Stomach (tissue), 9 donors: ENCODE measurements around the gene WDR7. TPM values are rescaled to one million over a fixed set of nuclear protein-coding genes. Genes with fewer than 3 reads are reported as not detected.

Experiments used
- DNase-seq, 2 donors: peaks; one replicate each; pipeline versions ENCODE4 v3.0.0 to v3.0.0-alpha.2; 2013 to 2019
- H3K27ac ChIP-seq, 5 donors: fragments of 200-600 bp in 4 of 5; sonication (generic) in 4 of 5; one replicate each; pipeline ENCODE4 v1.5.1; 2013 to 2019; ENCODE audit warnings: mild to moderate bottlenecking in 1 of 5, moderate library complexity in 1 of 5
- H3K27me3 ChIP-seq, 3 donors: fragments of 200-600 bp; sonication (generic); one replicate each; pipeline ENCODE4 v1.5.1; 2017 to 2019; ENCODE audit warnings: mixed run types in 1 of 3
- H3K36me3 ChIP-seq, 4 donors: fragments of 200-600 bp; sonication (generic); 1 replicate in 3 of 4; 2 replicates in 1 of 4; pipeline ENCODE4 v1.5.1; 2016 to 2019
- H3K4me1 ChIP-seq, 4 donors: fragments of 200-600 bp; sonication (generic); one replicate each; pipeline ENCODE4 v1.5.1; 2016 to 2019
- H3K4me3 ChIP-seq, 4 donors: fragments of 200-600 bp; sonication (generic) in 3 of 4; one replicate each; pipeline ENCODE4 v1.5.1; 2016 to 2019; ENCODE audit warnings: mild to moderate bottlenecking in 1 of 4
- H3K9me3 ChIP-seq, 4 donors: fragments of 200-600 bp; sonication (generic); one replicate each; pipeline ENCODE4 v1.5.1; 2016 to 2019
- CTCF ChIP-seq, 7 experiments: fragments of 450-650 bp in 4 of 7; fragments of 200-600 bp in 3 of 7; sonication (generic) in 3 of 7; IDR thresholded peaks; one replicate each; pipeline ENCODE4 v1.5.1; 2016 to 2019; ENCODE audit warnings: antibody characterized with exemption in 7 of 7, control low read depth in 2 of 7, mild to moderate bottlenecking in 1 of 7
- EP300 ChIP-seq: sonication (generic); formaldehyde crosslinking; IDR thresholded peaks from one replicate; pipeline ENCODE4 v1.6.1; 2017; ENCODE audit warnings: antibody characterized with exemption
- POLR2A ChIP-seq, 4 donors: fragments of 450-650 bp; IDR thresholded peaks; one replicate each; pipeline ENCODE4 v1.6.1; 2016; ENCODE audit warnings: antibody characterized with exemption in 4 of 4, control low read depth in 2 of 4, mild to moderate bottlenecking in 1 of 4, moderate library complexity in 1 of 4
- POLR2AphosphoS5 ChIP-seq, 3 donors: sonication (generic); formaldehyde crosslinking; IDR thresholded peaks; one replicate each; pipeline ENCODE4 v1.6.1; 2016; ENCODE audit warnings: antibody characterized with exemption in 3 of 3
- WGBS, 5 donors: extraction: QIAGEN DNeasy Blood & Tissue Kit in 3 of 5; methylation state at CpG; one replicate each; pipeline versions ENCODE4 v1.1.5 to v1.1.7; 2013 to 2018; 5-methylcytosine and 5-hydroxymethylcytosine counted together
- intact Hi-C: fragments of 100-400 bp; cut with DNase I; formaldehyde crosslinking; loops from one replicate; pipeline ENCODE4 v1.15.1; 2023; ENCODE audit warnings: low total_unique reads
- polyA plus RNA-seq, 3 donors: library from polyadenylated mRNA; stranded (reverse); fragments of 200-250 nt; gene quantifications; one replicate each; pipeline ENCODE4 v1.2.3, GENCODE V29; 2013
- total RNA-seq, 5 donors: library from RNA; depleted of rRNA; stranded (reverse); fragments of >200 nt; gene quantifications; one replicate each; pipeline versions ENCODE4 v1.1.0 to v1.2.3, GENCODE V29; 2014 to 2016
- donor health status: healthy with polysubstance abuse.
- donor health status: Bipolar disorder and iron deficiency.
- donor health status: healthy.

The WDR7 gene
- total and polyA plus RNA-seq, 8 donors = 1.7 to 250 (median 47.2) TPM

- Histone ChIP-seq H3K27ac (no peak overlapping the region), H3K4me3 (no peak overlapping the region), H3K4me1 (peaks cover 0 to 4% (median 0%) of the 10 kb centered on the region in 4 donors), H3K27me3 (no peaks in the 10 kb centered on the region), H3K36me3 (no peaks in the 10 kb centered on the region), H3K9me3 (no peaks in the 10 kb centered on the region)
- DNase-seq = no peak
- TF ChIP-seq EP300 (no peak), POLR2AphosphoS5 (IDR thresholded peaks at IDR 0.05) (no peak), CTCF (IDR thresholded peaks at IDR 0.05) (no peak), POLR2A (IDR thresholded peaks at IDR 0.05) (no peak)
- WGBS, 5 donors = 34 to 57% (median 52%) methylated on average over 1 of the region's 1 CpG
- intact Hi-C loops = no loop called here
Measured at GRCh38 chr18:56983275-56983992, 332.3 kb downstream of the WDR7 start.

DNA sequence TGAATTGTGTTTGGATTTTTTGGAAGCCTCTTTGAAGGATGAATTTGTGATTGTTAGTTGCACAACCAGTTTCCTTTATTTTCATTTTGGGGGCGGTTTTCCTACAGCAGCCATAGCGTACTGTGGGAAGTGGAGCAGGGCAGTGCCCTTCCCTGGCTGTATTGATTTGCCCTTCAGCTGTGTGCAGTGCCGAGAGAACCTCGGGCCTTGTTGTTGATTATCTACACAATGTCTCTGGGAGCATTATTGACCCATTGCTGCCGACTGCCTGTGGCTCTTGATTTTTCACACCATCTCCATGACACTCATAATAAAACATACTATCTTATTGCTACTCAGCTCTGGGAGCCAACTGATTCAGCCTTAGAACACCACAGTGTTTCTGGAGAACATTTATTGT, 333.6 kb downstream of the WDR7 start:
- Histone ChIP-seq H3K27ac (no peak overlapping the region), H3K9me3 (no peaks in the 10 kb centered on the region), H3K27me3 (no peaks in the 10 kb centered on the region), H3K4me3 (no peak overlapping the region), H3K4me1 (peaks cover 0 to 4% (median 0%) of the 10 kb centered on the region in 4 donors), H3K36me3 (no peaks in the 10 kb centered on the region)
- 58 to 83% (median 69%) methylated on average over 5 of the region's 5 CpGs for WGBS, 5 donors
- TF ChIP-seq CTCF (IDR thresholded peaks at IDR 0.05) = no peak
- TF ChIP-seq POLR2A (IDR thresholded peaks at IDR 0.05) = no peak
- TF ChIP-seq POLR2AphosphoS5 (IDR thresholded peaks at IDR 0.05) = no peak
- no peak for TF ChIP-seq EP300
- DNase-seq = peak in 1 of 2 donors; percentile 20
- intact Hi-C loops = no loop called here

DNA sequence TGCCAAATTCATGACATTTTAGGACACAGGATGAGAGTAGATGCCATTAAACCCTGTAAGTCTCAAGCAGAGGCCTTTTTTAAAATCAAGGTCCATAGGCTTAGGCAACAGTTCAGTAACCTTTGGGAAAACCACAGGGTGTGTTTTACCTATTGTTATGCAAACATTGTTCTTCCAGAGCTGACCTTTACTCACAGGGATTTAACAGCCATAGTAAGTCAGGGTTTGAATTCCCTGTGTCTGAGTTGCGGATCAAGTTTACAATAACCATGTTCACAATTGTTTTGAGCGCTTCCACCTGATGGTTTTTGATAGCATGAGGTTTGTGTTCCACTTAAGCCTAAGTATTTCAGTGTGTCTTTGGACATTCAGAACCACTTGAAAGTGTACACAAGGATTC, 335.7 kb downstream of the WDR7 start:
- Histone ChIP-seq H3K27ac (no peak overlapping the region), H3K4me3 (no peak overlapping the region), H3K36me3 (no peaks in the 10 kb centered on the region), H3K9me3 (no peaks in the 10 kb centered on the region), H3K27me3 (no peaks in the 10 kb centered on the region), H3K4me1 (peaks cover 0 to 4% (median 0%) of the 10 kb centered on the region in 4 donors)
- intact Hi-C loops = no loop called here
- DNase-seq = no peak
- WGBS, 5 donors = 80 to 89% (median 84%) methylated on average over 2 of the region's 2 CpGs
- TF ChIP-seq POLR2AphosphoS5 (IDR thresholded peaks at IDR 0.05) = no peak
- TF ChIP-seq CTCF (IDR thresholded peaks at IDR 0.05) = no peak
- no peak for TF ChIP-seq EP300
- TF ChIP-seq POLR2A (IDR thresholded peaks at IDR 0.05) = no peak

DNA sequence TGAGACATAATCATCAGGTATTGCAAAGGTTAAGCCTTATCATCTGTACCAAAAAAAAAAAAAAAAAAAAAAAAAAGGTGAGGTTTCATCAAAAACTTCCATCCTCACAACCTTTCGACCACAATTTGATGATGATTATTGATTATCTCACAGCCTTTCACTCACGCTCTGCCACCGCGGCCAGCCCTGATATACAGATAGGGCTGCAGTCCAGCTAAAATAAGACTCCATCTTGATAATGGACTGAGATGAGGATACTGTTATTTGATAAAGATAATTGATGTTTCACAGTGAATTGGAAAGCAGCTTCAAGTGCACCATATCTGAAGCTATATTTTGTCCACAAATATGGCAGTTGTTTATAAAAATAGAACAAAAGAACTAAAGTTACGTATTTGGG, 336.1 kb downstream of the WDR7 start:
- H3K4me3 ChIP-seq = no peak overlapping the region
- no peak for DNase-seq
- 77 to 91% (median 88%) methylated on average over 5 of the region's 5 CpGs for WGBS, 5 donors

More for the DNA sequence above, 336.1 kb downstream of the WDR7 start:
- no peak for TF ChIP-seq EP300
- TF ChIP-seq POLR2A (IDR thresholded peaks at IDR 0.05) = no peak
- no peak for TF ChIP-seq CTCF (IDR thresholded peaks at IDR 0.05)
- TF ChIP-seq POLR2AphosphoS5 (IDR thresholded peaks at IDR 0.05) = no peak
- no peaks in the 10 kb centered on the region for H3K36me3 ChIP-seq
- H3K27me3 ChIP-seq = no peaks in the 10 kb centered on the region
- H3K9me3 ChIP-seq = no peaks in the 10 kb centered on the region
- H3K4me1 ChIP-seq = peaks cover 0 to 4% (median 0%) of the 10 kb centered on the region in 4 donors
- H3K27ac ChIP-seq = no peak overlapping the region
- intact Hi-C loops = no loop called here
